ENCODE data around the gene GPR21.

Gene GPR21

DNA sequence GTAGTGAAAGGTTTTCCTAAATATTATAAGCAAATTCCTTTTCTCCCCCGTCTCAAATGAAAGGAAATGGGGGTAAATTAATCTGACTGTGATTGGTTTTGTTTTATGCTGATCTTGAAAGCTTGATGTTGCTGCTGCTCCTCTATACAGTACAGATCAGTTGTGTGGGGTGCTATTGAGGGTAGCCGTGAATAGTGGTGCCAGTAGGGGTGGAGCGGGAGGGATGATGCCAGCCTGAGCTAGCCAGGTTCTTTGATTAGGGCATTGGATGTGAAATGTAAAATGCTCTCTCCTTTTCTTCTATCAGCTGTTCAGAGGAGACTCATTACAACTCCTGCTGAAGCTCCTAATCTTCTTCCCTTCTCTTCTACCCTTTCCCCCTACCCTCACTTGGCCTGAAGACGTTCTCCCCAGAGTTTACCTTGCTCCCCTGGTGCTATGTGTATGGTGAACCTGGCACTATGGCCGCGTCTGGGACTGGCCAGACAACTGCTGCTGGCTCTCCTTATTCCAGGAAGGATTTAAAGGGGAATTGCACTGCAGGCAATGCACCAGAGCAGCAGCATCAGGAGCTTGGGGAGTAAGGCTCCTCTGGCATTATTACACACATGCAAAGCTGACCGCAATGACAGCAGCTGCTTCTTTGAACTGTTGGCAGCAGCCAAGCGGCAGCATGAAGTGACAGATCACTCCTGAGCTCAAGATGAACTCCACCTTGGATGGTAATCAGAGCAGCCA is 566 bp downstream of the GPR21 start:
- H3K4me1 ChIP-seq (ENCODE audit: low read length): no peaks in the 10 kb centered on the region

GRCh38 chr9:123034881-123035510 is 1.5 kb downstream of the GPR21 start:
- Histone ChIP-seq H3K79me2 (ENCODE audit: low read length) (no peaks in the 10 kb centered on the region), H3K27ac (ENCODE audit: low read length) (no peak overlapping the region), H3K4me3 (ENCODE audit: low read length) (no peak overlapping the region), H4K20me1 (ENCODE audit: insufficient read depth, low read length) (no peaks in the 10 kb centered on the region), H3K9ac (ENCODE audit: low read length) (no peak overlapping the region), H3F3A (ENCODE audit: insufficient read depth, low read length) (no peaks in the 10 kb centered on the region), H3K9me3 (replicated peaks; ENCODE audit: insufficient read depth, low read length) (no peaks in the 10 kb centered on the region), H3K4me2 (ENCODE audit: low read depth, low read length) (no peak overlapping the region), H2AFZ (ENCODE audit: low read length) (no peak overlapping the region), H3K9me2 (replicated peaks; ENCODE audit: insufficient read depth, low read length) (no peaks in the 10 kb centered on the region), H3K27me3 (replicated peaks; ENCODE audit: insufficient read depth, low read length) (no peaks in the 10 kb centered on the region), H3K36me3 (replicated peaks; ENCODE audit: insufficient read depth, low read length) (no peaks in the 10 kb centered on the region), H3K4me1 (ENCODE audit: low read length) (no peaks in the 10 kb centered on the region)
- TF ChIP-seq CTCF (IDR thresholded peaks at IDR 0.05; ENCODE audit: low read length) (no peak), EZH2 (optimal IDR thresholded peaks at IDR 0.05; ENCODE audit: low read depth, low read length) (no peak)
- no peak for DNase-seq

More for the DNA sequence above, 566 bp downstream of the GPR21 start:
- no peaks in the 10 kb centered on the region for H3K27me3 ChIP-seq (replicated peaks; ENCODE audit: insufficient read depth, low read length)
- DNase-seq: no peak
- H3K36me3 ChIP-seq (replicated peaks; ENCODE audit: insufficient read depth, low read length): no peaks in the 10 kb centered on the region
- H3K9me3 ChIP-seq (replicated peaks; ENCODE audit: insufficient read depth, low read length): no peaks in the 10 kb centered on the region
- H3K4me3 ChIP-seq (ENCODE audit: low read length): no peak overlapping the region
- no peaks in the 10 kb centered on the region for H4K20me1 ChIP-seq (ENCODE audit: insufficient read depth, low read length)
- no peaks in the 10 kb centered on the region for H3K79me2 ChIP-seq (ENCODE audit: low read length)
- no peaks in the 10 kb centered on the region for H3K9me2 ChIP-seq (replicated peaks; ENCODE audit: insufficient read depth, low read length)
- no peak overlapping the region for H3K9ac ChIP-seq (ENCODE audit: low read length)
- no peak overlapping the region for H3K27ac ChIP-seq (ENCODE audit: low read length)
- H3K4me2 ChIP-seq (ENCODE audit: low read depth, low read length): no peak overlapping the region
- no peaks in the 10 kb centered on the region for H3F3A ChIP-seq (ENCODE audit: insufficient read depth, low read length)
- TF ChIP-seq CTCF (IDR thresholded peaks at IDR 0.05; ENCODE audit: low read length) (no peak), EZH2phosphoT487 (IDR thresholded peaks at IDR 0.05; ENCODE audit: low read length) (no peak), EZH2 (optimal IDR thresholded peaks at IDR 0.05; ENCODE audit: low read depth, low read length) (no peak)
- H2AFZ ChIP-seq (ENCODE audit: low read length): no peak overlapping the region

DNA sequence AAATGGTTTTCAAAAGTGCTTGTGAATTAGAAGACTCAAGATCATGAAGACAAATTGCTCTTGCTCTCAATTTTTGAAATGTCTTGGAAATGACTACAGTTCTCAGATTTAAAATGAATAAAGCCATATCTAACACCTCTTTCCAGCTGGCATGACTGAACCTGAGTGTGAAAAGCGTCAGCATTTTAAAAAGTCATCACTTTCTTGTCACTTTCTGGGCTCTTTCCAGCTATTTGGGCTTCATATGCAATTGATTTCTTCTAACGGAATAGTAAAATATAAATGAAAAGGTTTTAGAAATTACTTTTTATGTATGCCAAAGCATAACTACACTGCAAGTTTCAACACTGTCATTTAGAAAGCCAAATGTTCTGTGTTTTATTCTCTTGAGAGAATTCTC is 2.3 kb downstream of the GPR21 start:
- H3K27ac ChIP-seq (ENCODE audit: low read length): no peak overlapping the region
- no peaks in the 10 kb centered on the region for H3K4me1 ChIP-seq (ENCODE audit: low read length)
- TF ChIP-seq EZH2 (optimal IDR thresholded peaks at IDR 0.05; ENCODE audit: low read depth, low read length) (no peak), EZH2phosphoT487 (IDR thresholded peaks at IDR 0.05; ENCODE audit: low read length) (no peak), CTCF (IDR thresholded peaks at IDR 0.05; ENCODE audit: low read length) (no peak)
- DNase-seq: no peak
- no peak overlapping the region for H3K9ac ChIP-seq (ENCODE audit: low read length)
- H3K4me3 ChIP-seq (ENCODE audit: low read length): no peak overlapping the region
- H3F3A ChIP-seq (ENCODE audit: insufficient read depth, low read length): no peaks in the 10 kb centered on the region
- H4K20me1 ChIP-seq (ENCODE audit: insufficient read depth, low read length): no peaks in the 10 kb centered on the region
- H3K27me3 ChIP-seq (replicated peaks; ENCODE audit: insufficient read depth, low read length): no peaks in the 10 kb centered on the region
- no peaks in the 10 kb centered on the region for H3K9me2 ChIP-seq (replicated peaks; ENCODE audit: insufficient read depth, low read length)
- H3K9me3 ChIP-seq (replicated peaks; ENCODE audit: insufficient read depth, low read length): no peaks in the 10 kb centered on the region
- no peaks in the 10 kb centered on the region for H3K79me2 ChIP-seq (ENCODE audit: low read length)
- no peak overlapping the region for H3K4me2 ChIP-seq (ENCODE audit: low read depth, low read length)
- H3K36me3 ChIP-seq (replicated peaks; ENCODE audit: insufficient read depth, low read length): no peaks in the 10 kb centered on the region
- H2AFZ ChIP-seq (ENCODE audit: low read length): no peak overlapping the region

All from MM.1S (cell line).